GM10847 (cell line): ENCODE results near the gene KAZN.

Experiments
- POLR2A ChIP-seq: IDR thresholded peaks from 2 replicates; pipeline ENCODE4 v1.6.1; 2011; ENCODE audit not compliant: insufficient read length; ENCODE audit errors: extremely low read depth

The KAZN gene

GRCh38 chr1:14724246-14724645 is 125.8 kb downstream of the KAZN start:
- no peak for TF ChIP-seq POLR2A

GRCh38 chr1:14724678-14725077 is 126.2 kb downstream of the KAZN start:
- TF ChIP-seq POLR2A = no peak

- no peak for TF ChIP-seq POLR2A
Measured at GRCh38 chr1:14725238-14725637, 126.8 kb downstream of the KAZN start.

- TF ChIP-seq POLR2A = no peak
Measured at GRCh38 chr1:14725695-14726094, 127.2 kb downstream of the KAZN start.

- no peak for TF ChIP-seq POLR2A
Measured at GRCh38 chr1:14726606-14727005, 128.1 kb downstream of the KAZN start.

GRCh38 chr1:14728516-14728915 is 130.0 kb downstream of the KAZN start:
- TF ChIP-seq POLR2A = no peak

GRCh38 chr1:14732728-14733047 is 134.2 kb downstream of the KAZN start:
- TF ChIP-seq POLR2A = no peak

GRCh38 chr1:14733048-14733778 is 134.7 kb downstream of the KAZN start:
- TF ChIP-seq POLR2A = no peak

- TF ChIP-seq POLR2A = no peak
Measured at GRCh38 chr1:14733779-14734140, 135.3 kb downstream of the KAZN start.

GRCh38 chr1:14735841-14736240 is 137.4 kb downstream of the KAZN start:
- no peak for TF ChIP-seq POLR2A

GRCh38 chr1:14737561-14738094 is 139.1 kb downstream of the KAZN start:
- no peak for TF ChIP-seq POLR2A

- TF ChIP-seq POLR2A = no peak
Measured at GRCh38 chr1:14738235-14738634, 139.8 kb downstream of the KAZN start.

GRCh38 chr1:14738647-14739046 is 140.2 kb downstream of the KAZN start:
- TF ChIP-seq POLR2A = no peak

- TF ChIP-seq POLR2A = no peak
Measured at GRCh38 chr1:14739082-14739832, 140.8 kb downstream of the KAZN start.

GRCh38 chr1:14740016-14740415 is 141.5 kb downstream of the KAZN start:
- no peak for TF ChIP-seq POLR2A

- TF ChIP-seq POLR2A = no peak
Measured at GRCh38 chr1:14741082-14741481, 142.6 kb downstream of the KAZN start.

GRCh38 chr1:14741532-14741931 is 143.0 kb downstream of the KAZN start:
- TF ChIP-seq POLR2A = no peak
